HG02852 (cell line): ENCODE data around the gene NEK2.

Experiments used
- ATAC-seq: cut with Tn5 transposase; IDR thresholded peaks from one replicate; pipeline ENCODE4 v1.9.1; 2021; ENCODE audit warnings: mild to moderate bottlenecking, moderate library complexity; ENCODE audit not compliant: unreplicated experiment

Gene NEK2

DNA sequence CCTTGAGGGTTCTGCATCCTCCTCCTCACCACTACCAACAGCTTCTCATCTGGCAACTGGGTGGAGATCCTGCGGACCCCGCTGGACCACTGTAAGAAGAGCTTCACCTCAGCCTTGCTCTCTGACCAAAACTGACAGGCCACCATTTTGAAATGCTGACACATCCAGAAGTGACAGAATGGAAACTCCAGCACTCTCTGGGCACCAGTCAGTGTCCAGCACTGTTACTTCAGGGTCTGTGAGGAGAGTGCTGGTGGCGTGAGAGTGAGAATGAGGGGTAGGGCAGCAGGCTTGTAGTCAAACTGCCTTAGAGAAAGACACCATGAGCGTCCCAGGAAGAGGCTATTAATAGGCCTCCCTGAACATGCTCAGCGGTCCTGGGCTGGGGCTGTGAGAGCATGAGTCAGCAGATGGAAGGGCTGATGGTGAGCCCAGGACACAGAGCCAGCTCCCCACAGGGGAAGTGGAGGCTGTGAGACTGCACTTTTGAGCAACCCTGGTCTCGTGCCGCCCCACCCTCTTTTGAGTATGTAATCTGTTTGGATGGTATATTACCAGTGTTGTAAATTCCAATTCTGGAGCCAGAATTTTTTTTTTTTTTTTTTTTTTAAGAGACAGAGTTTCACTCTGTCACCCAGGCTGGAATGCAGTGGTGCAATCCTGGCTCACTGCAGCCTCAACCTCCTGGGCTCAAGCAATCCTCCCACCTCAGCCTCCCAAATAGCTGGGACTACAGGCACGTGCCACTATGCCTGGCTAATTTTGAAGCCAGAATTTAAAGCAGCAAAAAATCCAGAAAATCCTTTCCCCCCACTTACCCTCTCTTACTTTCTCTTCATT is 62.1 kb downstream of the NEK2 start:
- no peak for ATAC-seq

DNA sequence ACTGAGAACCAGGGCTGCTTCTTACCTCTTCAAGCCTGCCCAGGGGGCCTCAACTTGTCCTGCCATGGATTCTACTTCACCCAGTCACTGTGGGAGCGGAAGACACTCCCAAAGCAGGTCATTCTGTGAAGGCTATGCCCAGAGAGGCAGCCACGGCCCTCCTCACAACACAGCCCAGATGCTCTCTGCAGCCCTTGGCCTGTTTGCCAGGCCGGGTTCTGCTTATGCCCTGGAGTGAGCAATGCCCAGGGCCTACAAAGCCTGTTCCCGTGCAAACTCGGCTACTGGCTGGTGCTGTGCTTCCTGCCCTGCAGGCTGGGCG is 62.7 kb downstream of the NEK2 start:
- no peak for ATAC-seq
